CD14-positive monocyte (primary cell): Measurements from ENCODE around the gene GRK1. TPM values are rescaled to one million over a fixed set of nuclear protein-coding genes. Genes with fewer than 3 reads are reported as not detected.

ENCODE experiments used
- DNase-seq, 3 donors: peaks; one replicate each; pipeline ENCODE4 v3.0.0-alpha.2; 2011 to 2022
- H2AFZ ChIP-seq: 2 replicates; pipeline ENCODE4 v1.6.0; 2012; ENCODE audit warnings: mild to moderate bottlenecking, low read depth, low read length, inconsistent platforms; ENCODE audit not compliant: insufficient read depth, poor library complexity, severe bottlenecking
- H3K27ac ChIP-seq, 2 donors: 1 replicate in 1 of 2; 2 replicates in 1 of 2; pipeline ENCODE4 v1.5.1; 2012 to 2013; ENCODE audit warnings: low read length in 2 of 2, control low read depth in 1 of 2, inconsistent platforms in 1 of 2, low read depth in 1 of 2, mild to moderate bottlenecking in 1 of 2
- H3K27me3 ChIP-seq, 2 donors: one replicate each; pipeline versions ENCODE4 v1.6.0 to v1.6.1; 2011 to 2013; ENCODE audit warnings: low read length in 2 of 2; ENCODE audit not compliant: control insufficient read depth in 2 of 2, insufficient read depth in 2 of 2
- H3K36me3 ChIP-seq, 2 donors: replicated peaks in 1 of 2; 1 replicate in 1 of 2; 2 replicates in 1 of 2; pipeline versions ENCODE4 v1.5.1 to v1.6.1; 2012 to 2013; ENCODE audit warnings: low read length in 2 of 2, control low read depth in 1 of 2, inconsistent platforms in 1 of 2, mild to moderate bottlenecking in 1 of 2; ENCODE audit not compliant: insufficient read depth in 2 of 2, control insufficient read depth in 1 of 2
- H3K4me1 ChIP-seq, 2 donors: 1 replicate in 1 of 2; 2 replicates in 1 of 2; pipeline versions ENCODE4 v1.5.1 to v1.6.1; 2012 to 2013; ENCODE audit warnings: low read length in 2 of 2, control low read depth in 1 of 2, inconsistent platforms in 1 of 2, mild to moderate bottlenecking in 1 of 2, moderate library complexity in 1 of 2; ENCODE audit not compliant: insufficient read depth in 2 of 2, control insufficient read depth in 1 of 2
- H3K4me2 ChIP-seq: replicated peaks from 2 replicates; pipeline ENCODE3; 2012; ENCODE audit warnings: low read length, moderate library complexity, mild to moderate bottlenecking; ENCODE audit not compliant: poor library complexity, severe bottlenecking; ENCODE audit errors: extremely low read depth
- H3K4me3 ChIP-seq, 3 experiments: fragments of 200-600 bp in 1 of 3; sonication (generic) in 1 of 3; replicated peaks in 1 of 3; 1 replicate in 2 of 3; 2 replicates in 1 of 3; pipeline ENCODE4 v1.5.1; 2011 to 2013; ENCODE audit warnings: low read length in 3 of 3, mild to moderate bottlenecking in 3 of 3, control low read depth in 2 of 3, low read depth in 2 of 3, inconsistent platforms in 1 of 3, moderate library complexity in 1 of 3
- H3K79me2 ChIP-seq: 2 replicates; pipeline ENCODE4 v1.6.0; 2012; ENCODE audit warnings: mild to moderate bottlenecking, control low read depth, inconsistent platforms, low read length, moderate library complexity; ENCODE audit not compliant: insufficient read depth
- H3K9ac ChIP-seq: 2 replicates; pipeline ENCODE4 v1.6.0; 2017; ENCODE audit warnings: low read length, mild to moderate bottlenecking; ENCODE audit not compliant: insufficient read depth, poor library complexity, severe bottlenecking
- H3K9me3 ChIP-seq, 2 donors: replicated peaks in 1 of 2; 1 replicate in 1 of 2; 2 replicates in 1 of 2; pipeline versions ENCODE4 v1.5.1 to v1.6.1; 2012 to 2013; ENCODE audit warnings: low read length in 2 of 2, control low read depth in 1 of 2; ENCODE audit not compliant: control insufficient read depth in 1 of 2, insufficient read depth in 1 of 2
- H4K20me1 ChIP-seq: 2 replicates; pipeline ENCODE4 v1.6.0; 2012; ENCODE audit warnings: mild to moderate bottlenecking, low read length, control low read depth, moderate library complexity; ENCODE audit not compliant: insufficient read depth
- H3K27ac Mint-ChIP-seq, 7 donors: one replicate each; pipeline ENCODE4 v1.8.0; 2020; ENCODE audit warnings: mild to moderate bottlenecking in 7 of 7, mixed read lengths in 7 of 7, moderate library complexity in 6 of 7, inconsistent platforms in 2 of 7
- H3K27me3 Mint-ChIP-seq, 3 donors: one replicate each; pipeline ENCODE4 v1.8.0; 2021 to 2022; ENCODE audit warnings: low read depth in 3 of 3, mild to moderate bottlenecking in 3 of 3, mixed read lengths in 3 of 3, moderate library complexity in 3 of 3, inconsistent platforms in 1 of 3
- H3K36me3 Mint-ChIP-seq, 2 donors: one replicate each; pipeline ENCODE4 v1.8.0; 2020; ENCODE audit warnings: mixed read lengths in 2 of 2, inconsistent platforms in 1 of 2, mild to moderate bottlenecking in 1 of 2
- H3K4me1 Mint-ChIP-seq: one replicate; pipeline ENCODE4 v1.8.0; 2020; ENCODE audit warnings: mild to moderate bottlenecking, mixed read lengths
- H3K4me3 Mint-ChIP-seq, 2 donors: one replicate each; pipeline ENCODE4 v1.8.0; 2020; ENCODE audit warnings: mild to moderate bottlenecking in 2 of 2, mixed read lengths in 2 of 2, moderate library complexity in 1 of 2
- H3K9me3 Mint-ChIP-seq, 7 donors: one replicate each; pipeline ENCODE4 v1.8.0; 2020 to 2022; ENCODE audit warnings: mixed read lengths in 7 of 7, mild to moderate bottlenecking in 6 of 7, moderate library complexity in 6 of 7, inconsistent platforms in 2 of 7
- CTCF ChIP-seq: fragments of 200-600 bp; IDR thresholded peaks from one replicate; pipeline ENCODE4 v1.8.0; 2022; ENCODE audit warnings: antibody characterized with exemption, mild to moderate bottlenecking
- WGBS: methylation state at CpG from one replicate; pipeline ENCODE4 v1.1.5; 2013; ENCODE audit warnings: missing lambda C conversion rate; ENCODE audit not compliant: insufficient coverage; 5-methylcytosine and 5-hydroxymethylcytosine counted together
- intact Hi-C, 2 donors: fragments of 100-400 bp; cut with micrococcal nuclease; formaldehyde crosslinking; loops; one replicate each; pipeline versions ENCODE4 v1.15.0 to v1.15.1; 2023
- polyA plus RNA-seq, 3 donors: library from polyadenylated mRNA; depleted of rRNA in 1 of 3; unstranded in 2 of 3; stranded (reverse) in 1 of 3; fragments of 300-500 nt in 2 of 3; fragments of >200 nt in 1 of 3; fragmentation: Illumina TruSeq in 2 of 3; gene quantifications; 1 replicate in 2 of 3; 2 replicates in 1 of 3; pipeline ENCODE4 v1.2.3, GENCODE V29; 2012 to 2021

Gene GRK1
- polyA plus RNA-seq, 3 donors, result not detected

GRCh38 chr13:113747291-113747833 is 80.3 kb downstream of the GRK1 start:
- no peak overlapping the region for H3K4me3 Mint-ChIP-seq
- no peaks in the 10 kb centered on the region for H3K27me3 ChIP-seq
- intact Hi-C loops, result no loop called here
- peaks cover 0 to 11% (median 4%) of the 10 kb centered on the region in 7 donors for H3K9me3 Mint-ChIP-seq
- no peak overlapping the region for H2AFZ ChIP-seq
- H3K36me3 ChIP-seq, result no peaks in the 10 kb centered on the region
- H3K9ac ChIP-seq, result no peak overlapping the region
- no peak overlapping the region for H3K27ac ChIP-seq
- no peak overlapping the region for H3K4me2 ChIP-seq
- no peak for DNase-seq
- no peaks in the 10 kb centered on the region for H3K79me2 ChIP-seq
- peak overlapping the region in 1 of 7 donors; percentile 20 for H3K27ac Mint-ChIP-seq
- 89% methylated on average over 24 of the region's 25 CpGs for WGBS
- no peaks in the 10 kb centered on the region for H4K20me1 ChIP-seq
- no peaks in the 10 kb centered on the region for H3K36me3 Mint-ChIP-seq
- peaks cover 17 to 34% (median 18%) of the 10 kb centered on the region in 3 donors for H3K27me3 Mint-ChIP-seq
- H3K4me1 Mint-ChIP-seq, result peaks cover 7% of the 10 kb centered on the region
- peaks cover 8 to 11% of the 10 kb centered on the region in 2 donors for H3K9me3 ChIP-seq
- H3K4me1 ChIP-seq, result peaks cover 7 to 9% of the 10 kb centered on the region in 2 donors
- TF ChIP-seq CTCF, result no peak
- H3K4me3 ChIP-seq, result no peak overlapping the region

- no peak overlapping the region for H3K4me3 Mint-ChIP-seq
- intact Hi-C loops, result no loop called here
- Histone ChIP-seq H3K27ac (no peak overlapping the region), H3K27me3 (no peaks in the 10 kb centered on the region), H3K36me3 (no peaks in the 10 kb centered on the region), H3K4me3 (no peak overlapping the region), H2AFZ (no peak overlapping the region), H3K9ac (no peak overlapping the region), H4K20me1 (no peaks in the 10 kb centered on the region), H3K9me3 (peaks cover 8 to 15% of the 10 kb centered on the region in 2 donors), H3K4me1 (no peaks in the 10 kb centered on the region), H3K4me2 (no peak overlapping the region), H3K79me2 (no peaks in the 10 kb centered on the region)
- no peak overlapping the region for H3K27ac Mint-ChIP-seq
- peaks cover 0 to 13% (median 7%) of the 10 kb centered on the region in 7 donors for H3K9me3 Mint-ChIP-seq
- no peaks in the 10 kb centered on the region for H3K4me1 Mint-ChIP-seq
- WGBS, result 88% methylated on average over 22 of the region's 25 CpGs
- peaks cover 13 to 27% (median 13%) of the 10 kb centered on the region in 3 donors for H3K27me3 Mint-ChIP-seq
- no peak for TF ChIP-seq CTCF
- no peak for DNase-seq
- no peaks in the 10 kb centered on the region for H3K36me3 Mint-ChIP-seq
These were observed 81.3 kb downstream of the GRK1 start for GRCh38 chr13:113748101-113748861.
